Duodenal mucosa (tissue), 2 donors: ENCODE results near the gene SLC1A7.

Experiments used
- H3K27ac ChIP-seq: one replicate; pipeline ENCODE4 v1.7.0; 2013; ENCODE audit warnings: low read depth, low read length
- H3K27me3 ChIP-seq, 2 donors: one replicate each; pipeline ENCODE4 v1.7.0; 2013; ENCODE audit warnings: low read length in 2 of 2, control low read depth in 1 of 2; ENCODE audit not compliant: insufficient read depth in 2 of 2, control insufficient read depth in 1 of 2
- H3K36me3 ChIP-seq, 2 donors: one replicate each; pipeline ENCODE4 v1.7.0; 2013; ENCODE audit warnings: low read length in 2 of 2, control low read depth in 1 of 2; ENCODE audit not compliant: insufficient read depth in 2 of 2, control insufficient read depth in 1 of 2
- H3K4me1 ChIP-seq, 2 donors: one replicate each; pipeline ENCODE4 v1.7.0; 2013; ENCODE audit warnings: low read length in 2 of 2, control low read depth in 1 of 2; ENCODE audit not compliant: insufficient read depth in 2 of 2, control insufficient read depth in 1 of 2
- H3K4me3 ChIP-seq, 2 donors: one replicate each; pipeline ENCODE4 v1.7.0; 2013; ENCODE audit warnings: low read length in 2 of 2, low read depth in 1 of 2
- H3K9ac ChIP-seq, 2 donors: one replicate each; pipeline ENCODE4 v1.7.0; 2013; ENCODE audit warnings: low read length in 2 of 2, low read depth in 1 of 2
- H3K9me3 ChIP-seq, 2 donors: one replicate each; pipeline ENCODE4 v1.7.0; 2013; ENCODE audit warnings: low read length in 2 of 2, control low read depth in 1 of 2; ENCODE audit not compliant: control insufficient read depth in 1 of 2

The SLC1A7 gene

GRCh38 chr1:53071167-53071865 lies 71.1 kb downstream of the SLC1A7 start:
- no peaks in the 10 kb centered on the region for H3K27me3 ChIP-seq
- no peak overlapping the region for H3K27ac ChIP-seq
- H3K9ac ChIP-seq = no peak overlapping the region
- H3K9me3 ChIP-seq = no peaks in the 10 kb centered on the region
- H3K4me3 ChIP-seq = no peak overlapping the region
- peaks cover 7 to 8% of the 10 kb centered on the region in 2 donors for H3K4me1 ChIP-seq
- H3K36me3 ChIP-seq = no peaks in the 10 kb centered on the region

- Histone ChIP-seq H3K27ac (no peak overlapping the region), H3K4me3 (no peak overlapping the region), H3K9me3 (no peaks in the 10 kb centered on the region), H3K4me1 (peaks cover 4 to 8% of the 10 kb centered on the region in 2 donors), H3K36me3 (no peaks in the 10 kb centered on the region), H3K27me3 (no peaks in the 10 kb centered on the region), H3K9ac (no peak overlapping the region)
These were observed 71.8 kb downstream of the SLC1A7 start for GRCh38 chr1:53070621-53071020.

GRCh38 chr1:53069663-53070327 lies 72.6 kb downstream of the SLC1A7 start:
- no peaks in the 10 kb centered on the region for H3K36me3 ChIP-seq
- H3K27ac ChIP-seq = no peak overlapping the region
- no peaks in the 10 kb centered on the region for H3K4me1 ChIP-seq

DNA sequence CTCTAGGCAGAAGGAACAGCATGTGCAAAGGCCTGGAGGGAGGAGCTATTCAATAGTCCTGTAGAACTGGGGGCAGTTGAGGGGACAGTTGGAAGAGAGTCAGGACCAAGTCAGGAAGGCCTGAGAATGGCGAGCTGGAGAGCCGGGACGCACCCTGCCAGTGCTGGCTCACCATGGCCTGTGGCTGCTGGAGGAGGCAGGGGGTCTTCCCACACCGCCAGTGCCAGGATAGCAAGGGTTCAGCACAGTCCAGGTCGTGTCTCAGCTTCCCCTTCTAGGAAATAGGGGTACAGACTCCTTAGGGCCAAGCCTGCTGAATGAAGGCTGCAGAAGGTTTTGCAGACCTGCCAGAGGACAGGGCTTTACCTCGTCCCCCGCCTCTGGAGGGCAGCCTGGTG lies 73.2 kb downstream of the SLC1A7 start:
- no peaks in the 10 kb centered on the region for H3K4me1 ChIP-seq
- no peak overlapping the region for H3K9ac ChIP-seq
- no peak overlapping the region for H3K27ac ChIP-seq

More at GRCh38 chr1:53069663-53070327, 72.6 kb downstream of the SLC1A7 start:
- Histone ChIP-seq H3K27me3 (no peaks in the 10 kb centered on the region), H3K9ac (no peak overlapping the region), H3K9me3 (no peaks in the 10 kb centered on the region), H3K4me3 (no peak overlapping the region)

GRCh38 chr1:53068314-53069099 lies 73.9 kb downstream of the SLC1A7 start:
- no peak overlapping the region for H3K4me3 ChIP-seq
- no peak overlapping the region for H3K9ac ChIP-seq
- H3K27me3 ChIP-seq = peaks cover 0 to 3% of the 10 kb centered on the region in 2 donors
- no peaks in the 10 kb centered on the region for H3K9me3 ChIP-seq
- H3K36me3 ChIP-seq = no peaks in the 10 kb centered on the region
- H3K27ac ChIP-seq = no peak overlapping the region
- no peaks in the 10 kb centered on the region for H3K4me1 ChIP-seq

More for the DNA sequence above, 73.2 kb downstream of the SLC1A7 start:
- Histone ChIP-seq H3K9me3 (no peaks in the 10 kb centered on the region), H3K4me3 (no peak overlapping the region), H3K36me3 (no peaks in the 10 kb centered on the region), H3K27me3 (no peaks in the 10 kb centered on the region)

- Histone ChIP-seq H3K27ac (no peak overlapping the region), H3K9me3 (no peaks in the 10 kb centered on the region), H3K36me3 (no peaks in the 10 kb centered on the region), H3K4me3 (no peak overlapping the region), H3K9ac (no peak overlapping the region), H3K27me3 (peaks cover 0 to 9% of the 10 kb centered on the region in 2 donors), H3K4me1 (no peaks in the 10 kb centered on the region)
These were observed 74.6 kb downstream of the SLC1A7 start for GRCh38 chr1:53067886-53068285.

DNA sequence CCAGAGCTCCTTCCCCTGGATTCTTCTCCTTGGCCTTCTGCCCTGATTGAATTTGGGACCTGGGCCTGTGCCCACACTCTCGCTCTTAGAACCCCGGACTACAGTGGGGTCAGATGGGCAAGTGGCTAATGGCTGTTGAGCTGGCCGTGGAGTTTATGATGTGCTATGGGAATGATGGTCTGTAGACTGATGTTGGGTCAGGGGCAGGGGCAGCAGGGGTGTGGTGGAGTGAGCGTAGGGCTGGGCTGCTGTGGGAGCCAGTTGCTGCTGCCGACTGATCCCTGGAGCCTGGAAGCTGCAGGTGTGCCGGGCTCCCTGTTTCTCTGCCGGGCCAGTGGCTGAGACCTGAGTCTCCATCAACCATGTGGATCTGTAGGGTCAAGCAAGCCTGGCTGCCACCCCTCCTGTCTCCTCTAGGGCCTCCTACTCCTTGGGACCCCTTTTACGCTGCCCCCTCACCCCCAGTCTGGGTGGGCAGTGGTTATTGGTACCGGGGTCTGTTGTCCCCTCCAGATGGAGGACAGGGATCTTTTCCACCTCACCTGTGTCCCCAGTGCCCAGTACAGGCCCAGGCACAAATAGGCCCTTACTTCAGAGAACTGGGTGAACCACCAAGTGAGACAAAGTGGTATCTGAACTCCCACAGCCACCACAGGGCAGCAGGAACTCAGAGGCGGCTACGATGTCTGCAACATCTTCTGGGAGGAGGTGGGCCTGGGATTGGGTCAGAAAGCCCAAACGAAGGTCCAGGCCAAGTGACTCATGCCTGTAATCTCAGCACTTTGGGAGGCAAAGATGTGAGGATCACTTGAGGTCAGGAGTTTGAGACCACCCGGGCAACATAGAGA lies 75.3 kb downstream of the SLC1A7 start:
- Histone ChIP-seq H3K4me1 (no peaks in the 10 kb centered on the region), H3K9me3 (no peaks in the 10 kb centered on the region), H3K27ac (no peak overlapping the region), H3K36me3 (no peaks in the 10 kb centered on the region), H3K27me3 (peaks cover 0 to 11% of the 10 kb centered on the region in 2 donors), H3K4me3 (no peak overlapping the region), H3K9ac (no peak overlapping the region)

GRCh38 chr1:53066488-53066887 lies 76.0 kb downstream of the SLC1A7 start:
- no peaks in the 10 kb centered on the region for H3K9me3 ChIP-seq
- no peaks in the 10 kb centered on the region for H3K36me3 ChIP-seq
- peaks cover 0 to 3% of the 10 kb centered on the region in 2 donors for H3K4me1 ChIP-seq
- peaks cover 2 to 11% of the 10 kb centered on the region in 2 donors for H3K27me3 ChIP-seq
- H3K9ac ChIP-seq = no peak overlapping the region
- H3K4me3 ChIP-seq = no peak overlapping the region
- H3K27ac ChIP-seq = no peak overlapping the region

DNA sequence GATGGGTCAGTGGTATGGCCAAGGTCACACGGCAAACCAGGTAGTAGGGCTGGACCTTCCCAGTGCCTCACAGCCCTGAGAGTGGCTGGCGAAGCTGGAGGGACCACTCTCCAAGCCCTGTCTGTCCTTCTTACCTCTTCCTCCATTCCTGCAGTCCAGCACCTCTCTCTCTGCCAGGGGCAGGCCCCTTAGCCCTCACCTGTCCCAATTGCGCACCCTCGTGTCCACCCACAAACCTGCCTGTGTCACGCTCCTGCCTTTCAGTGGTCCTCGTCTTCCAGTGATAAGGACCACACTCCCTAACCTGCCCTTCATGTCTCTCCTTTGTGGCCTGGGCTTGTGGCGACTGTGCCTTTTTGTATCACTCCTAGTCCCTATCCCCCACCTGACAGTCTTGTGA lies 77.0 kb downstream of the SLC1A7 start:
- Histone ChIP-seq H3K9ac (no peak overlapping the region), H3K27me3 (peaks cover 7 to 18% of the 10 kb centered on the region in 2 donors), H3K9me3 (no peaks in the 10 kb centered on the region), H3K27ac (no peak overlapping the region), H3K4me1 (peaks cover 0 to 3% of the 10 kb centered on the region in 2 donors), H3K36me3 (no peaks in the 10 kb centered on the region), H3K4me3 (no peak overlapping the region)
